ENCODE measurements around the gene LRRC56. TPM values are rescaled to one million over a fixed set of nuclear protein-coding genes. Genes with fewer than 3 reads are reported as not detected.

LRRC56 gene
- polyA plus RNA-seq, 3 donors: 0.09 to 0.68 TPM; not detected in 1

DNA sequence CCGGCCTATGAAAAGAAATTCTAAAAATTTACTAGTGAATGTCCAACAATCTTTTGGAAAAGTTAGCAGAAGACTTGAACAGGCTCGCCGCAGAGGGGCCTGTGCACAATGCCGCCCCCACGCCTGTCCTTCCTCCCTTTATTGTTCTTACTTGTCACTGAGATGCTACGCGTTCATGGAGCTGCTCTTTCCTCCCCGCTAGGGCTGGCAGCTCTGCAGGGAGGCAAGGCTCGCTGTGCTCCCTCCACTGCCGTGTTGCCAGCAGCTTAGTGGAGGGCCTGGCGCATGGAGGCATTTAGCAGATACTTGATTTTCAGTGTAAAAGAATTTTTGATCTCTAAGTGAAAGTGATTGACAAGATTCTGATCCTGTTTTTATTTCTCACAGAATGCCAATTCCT is 53.7 kb downstream of the LRRC56 start:
- WGBS (ENCODE audit: insufficient coverage): 88% methylated on average over 7 of the region's 11 CpGs
- intact Hi-C loops (cut with micrococcal nuclease): no loop called here
- Mint-ChIP-seq H3K4me1 (peaks cover 25% of the 10 kb centered on the region), H3K4me3 (no peak overlapping the region), H3K9me3 (no peaks in the 10 kb centered on the region), H3K36me3 (peaks cover 82 to 94% of the 10 kb centered on the region in 2 donors), H3K27me3 (ENCODE audit: low read depth in 3 of 3) (peaks cover 0 to 2% (median 0%) of the 10 kb centered on the region in 3 donors), H3K27ac (peak overlapping the region in 1 of 7 donors; percentile 8)
- Histone ChIP-seq H3K79me2 (ENCODE audit: insufficient read depth, low read length) (peaks cover 25% of the 10 kb centered on the region), H3K4me2 (replicated peaks; ENCODE audit: extremely low read depth, low read length, poor library complexity, severe bottlenecking) (no peak overlapping the region), H3K27ac (ENCODE audit: low read depth in 1 of 2, low read length in 2 of 2) (no peak overlapping the region), H3K4me3 (replicated peaks in 1 of 3; ENCODE audit: low read depth in 2 of 3, low read length in 3 of 3) (no peak overlapping the region), H3K9ac (ENCODE audit: insufficient read depth, low read length, poor library complexity, severe bottlenecking) (no peak overlapping the region), H4K20me1 (ENCODE audit: insufficient read depth, low read length) (peaks cover 67% of the 10 kb centered on the region), H3K9me3 (replicated peaks in 1 of 2; ENCODE audit: control insufficient read depth in 1 of 2, insufficient read depth in 1 of 2, low read length in 2 of 2) (no peaks in the 10 kb centered on the region), H2AFZ (ENCODE audit: insufficient read depth, low read depth, low read length, poor library complexity, severe bottlenecking) (no peak overlapping the region), H3K27me3 (ENCODE audit: control insufficient read depth in 2 of 2, insufficient read depth in 2 of 2, low read length in 2 of 2) (no peaks in the 10 kb centered on the region), H3K4me1 (ENCODE audit: control insufficient read depth in 1 of 2, insufficient read depth in 2 of 2, low read length in 2 of 2) (peaks cover 23 to 24% of the 10 kb centered on the region in 2 donors), H3K36me3 (replicated peaks in 1 of 2; ENCODE audit: control insufficient read depth in 1 of 2, insufficient read depth in 2 of 2, low read length in 2 of 2) (peaks cover 71 to 91% of the 10 kb centered on the region in 2 donors)
- DNase-seq: no peak
- TF ChIP-seq, protein P1, sequence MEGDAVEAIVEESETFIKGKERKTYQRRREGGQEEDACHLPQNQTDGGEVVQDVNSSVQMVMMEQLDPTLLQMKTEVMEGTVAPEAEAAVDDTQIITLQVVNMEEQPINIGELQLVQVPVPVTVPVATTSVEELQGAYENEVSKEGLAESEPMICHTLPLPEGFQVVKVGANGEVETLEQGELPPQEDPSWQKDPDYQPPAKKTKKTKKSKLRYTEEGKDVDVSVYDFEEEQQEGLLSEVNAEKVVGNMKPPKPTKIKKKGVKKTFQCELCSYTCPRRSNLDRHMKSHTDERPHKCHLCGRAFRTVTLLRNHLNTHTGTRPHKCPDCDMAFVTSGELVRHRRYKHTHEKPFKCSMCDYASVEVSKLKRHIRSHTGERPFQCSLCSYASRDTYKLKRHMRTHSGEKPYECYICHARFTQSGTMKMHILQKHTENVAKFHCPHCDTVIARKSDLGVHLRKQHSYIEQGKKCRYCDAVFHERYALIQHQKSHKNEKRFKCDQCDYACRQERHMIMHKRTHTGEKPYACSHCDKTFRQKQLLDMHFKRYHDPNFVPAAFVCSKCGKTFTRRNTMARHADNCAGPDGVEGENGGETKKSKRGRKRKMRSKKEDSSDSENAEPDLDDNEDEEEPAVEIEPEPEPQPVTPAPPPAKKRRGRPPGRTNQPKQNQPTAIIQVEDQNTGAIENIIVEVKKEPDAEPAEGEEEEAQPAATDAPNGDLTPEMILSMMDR (IDR thresholded peaks at IDR 0.05): no peak

DNA sequence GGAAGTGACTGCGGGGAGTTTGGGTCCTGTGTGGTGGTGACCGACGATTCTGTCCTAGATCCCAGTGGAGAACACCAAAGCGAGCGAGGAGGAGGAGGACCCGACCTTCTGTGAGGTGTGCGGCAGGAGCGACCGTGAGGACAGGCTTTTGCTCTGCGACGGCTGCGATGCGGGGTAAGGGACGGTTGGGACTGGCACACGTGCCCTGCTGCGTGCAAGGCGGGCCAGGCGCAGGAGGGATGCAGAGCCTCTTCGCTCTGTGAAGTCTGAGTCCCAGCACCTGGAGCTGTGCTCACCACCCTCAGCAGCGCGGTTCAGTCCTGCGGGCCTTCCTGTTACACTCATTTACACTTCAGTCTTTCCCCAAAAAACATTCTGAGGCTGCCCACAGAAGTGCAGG is 55.2 kb downstream of the LRRC56 start:
- 98% methylated on average over 22 of the region's 22 CpGs for WGBS (ENCODE audit: insufficient coverage)
- DNase-seq: no peak
- peaks cover 12% of the 10 kb centered on the region in 2 donors for H3K4me1 ChIP-seq (ENCODE audit: control insufficient read depth in 1 of 2, insufficient read depth in 2 of 2, low read length in 2 of 2)
- H3K36me3 ChIP-seq (replicated peaks in 1 of 2; ENCODE audit: control insufficient read depth in 1 of 2, insufficient read depth in 2 of 2, low read length in 2 of 2): peaks cover 73 to 90% of the 10 kb centered on the region in 2 donors
- H2AFZ ChIP-seq (ENCODE audit: insufficient read depth, low read depth, low read length, poor library complexity, severe bottlenecking): no peak overlapping the region
- H3K27ac ChIP-seq (ENCODE audit: low read depth in 1 of 2, low read length in 2 of 2): no peak overlapping the region
- H3K27me3 ChIP-seq (ENCODE audit: control insufficient read depth in 2 of 2, insufficient read depth in 2 of 2, low read length in 2 of 2): no peaks in the 10 kb centered on the region
- Mint-ChIP-seq H3K4me1 (peaks cover 13% of the 10 kb centered on the region), H3K27me3 (ENCODE audit: low read depth in 3 of 3) (peaks cover 0 to 2% (median 0%) of the 10 kb centered on the region in 3 donors), H3K36me3 (peaks cover 82 to 94% of the 10 kb centered on the region in 2 donors), H3K27ac (no peak overlapping the region), H3K9me3 (no peaks in the 10 kb centered on the region), H3K4me3 (no peak overlapping the region)
- no peak overlapping the region for H3K9ac ChIP-seq (ENCODE audit: insufficient read depth, low read length, poor library complexity, severe bottlenecking)
- no peaks in the 10 kb centered on the region for H3K9me3 ChIP-seq (replicated peaks in 1 of 2; ENCODE audit: control insufficient read depth in 1 of 2, insufficient read depth in 1 of 2, low read length in 2 of 2)
- peaks cover 65% of the 10 kb centered on the region for H4K20me1 ChIP-seq (ENCODE audit: insufficient read depth, low read length)
- no peak overlapping the region for H3K4me3 ChIP-seq (replicated peaks in 1 of 3; ENCODE audit: low read depth in 2 of 3, low read length in 3 of 3)
- intact Hi-C loops (cut with micrococcal nuclease): no loop called here
- no peak overlapping the region for H3K4me2 ChIP-seq (replicated peaks; ENCODE audit: extremely low read depth, low read length, poor library complexity, severe bottlenecking)
- H3K79me2 ChIP-seq (ENCODE audit: insufficient read depth, low read length): peaks cover 22% of the 10 kb centered on the region
- TF ChIP-seq, protein P1 (IDR thresholded peaks at IDR 0.05): no peak
